SKM-1 treated with dmso at 0.1 percent for 144 hours (cell line): ENCODE results near the gene LYL1.

ENCODE experiments used
- DNase-seq: peaks from one replicate; lab custom pipeline; 2025; ENCODE audit not compliant: unreplicated experiment; lab: John Stamatoyannopoulos, UW

The LYL1 gene

DNA sequence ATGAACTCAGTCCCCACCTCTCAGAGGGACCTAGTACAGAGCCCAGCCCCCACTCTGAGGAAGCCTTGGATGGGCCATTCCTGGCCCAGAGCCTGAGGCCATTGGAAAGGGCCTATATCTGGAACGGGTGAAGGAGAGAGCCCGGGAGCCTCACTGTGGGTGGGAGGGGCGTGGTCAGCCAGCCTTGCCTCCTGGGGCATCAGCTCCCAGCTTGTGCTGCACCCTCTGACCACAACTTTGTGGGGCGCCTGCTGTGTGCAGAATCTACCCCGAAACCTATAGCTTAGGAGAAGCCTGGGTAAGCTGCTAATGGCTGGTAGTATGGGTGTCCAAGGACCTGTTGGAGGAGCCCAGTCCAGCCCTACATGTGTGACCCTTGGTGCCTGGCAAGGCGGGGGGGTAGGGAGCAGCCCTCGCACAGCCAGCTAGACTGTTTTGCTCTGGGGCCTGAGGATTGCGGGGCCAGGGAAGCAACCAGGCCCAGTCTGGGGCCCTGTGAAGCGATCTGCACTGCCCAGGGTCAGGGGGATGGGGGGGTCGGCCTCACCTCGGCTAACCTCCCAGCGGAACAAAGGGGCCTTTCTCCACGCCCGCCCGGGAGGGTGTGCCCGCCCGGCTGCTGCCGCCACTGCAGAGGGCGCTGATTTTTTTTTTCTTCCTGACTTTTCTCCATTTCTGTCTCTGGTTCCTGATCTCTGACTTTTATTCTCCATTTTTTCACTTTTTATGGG lies 42.3 kb downstream of the LYL1 start:
- DNase-seq: no peak

DNA sequence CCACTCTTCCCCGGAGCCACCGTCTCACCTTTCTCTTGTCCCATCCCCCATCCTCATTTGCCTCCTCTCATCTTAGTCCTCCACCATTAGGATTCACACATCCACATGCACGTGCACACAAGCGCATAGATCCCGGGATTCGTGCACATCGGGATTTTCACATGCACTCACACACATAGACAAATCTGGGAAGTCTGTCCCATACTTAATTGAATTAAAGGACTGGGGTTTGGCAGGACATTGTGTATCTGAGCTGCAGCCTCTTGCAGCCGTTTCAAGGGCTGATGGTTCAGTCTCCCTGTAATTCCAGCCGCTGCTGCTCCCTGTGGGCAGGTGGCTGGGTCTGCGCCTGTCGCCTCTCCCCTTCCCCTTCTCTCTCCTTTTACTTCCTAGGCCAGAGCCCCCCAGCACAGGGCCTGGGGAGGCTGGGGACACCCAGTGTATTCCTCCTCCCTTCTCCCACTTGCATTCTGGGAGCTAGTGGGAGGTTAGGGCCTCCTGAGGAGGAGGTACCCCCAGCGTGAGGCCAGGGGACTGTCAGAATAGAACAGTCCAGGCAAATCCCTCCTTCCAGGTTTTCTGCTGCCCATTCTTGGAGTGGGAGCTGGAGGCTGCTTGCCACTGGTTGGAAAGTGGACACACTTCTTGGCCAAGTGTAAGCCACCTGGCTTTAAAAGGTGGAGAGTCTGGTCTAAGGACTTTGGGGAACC lies 43.6 kb downstream of the LYL1 start:
- no peak for DNase-seq

GRCh38 chr19:13057744-13058143 lies 44.9 kb downstream of the LYL1 start:
- no peak for DNase-seq

DNA sequence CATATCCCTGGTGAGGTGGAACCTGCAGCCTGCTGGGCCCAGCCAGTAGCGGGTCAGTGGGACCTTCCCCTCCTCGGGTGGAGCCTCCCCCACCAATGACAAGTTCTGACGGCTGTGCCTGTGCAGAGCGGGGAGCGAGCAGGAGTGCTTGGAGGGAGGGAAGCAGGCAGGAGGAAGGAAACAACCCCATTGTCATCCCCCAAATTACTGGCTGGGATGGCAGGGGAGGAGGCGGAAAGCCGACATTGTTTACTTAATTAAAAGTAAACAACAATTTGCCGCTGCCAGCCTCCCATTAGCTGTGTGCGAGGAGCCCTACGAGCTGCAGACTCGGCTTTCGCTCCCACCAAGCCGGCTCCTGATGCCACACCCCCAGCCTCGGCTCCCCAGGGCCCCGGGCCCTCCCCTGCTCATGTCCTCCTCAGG lies 45.5 kb downstream of the LYL1 start:
- no peak for DNase-seq

DNA sequence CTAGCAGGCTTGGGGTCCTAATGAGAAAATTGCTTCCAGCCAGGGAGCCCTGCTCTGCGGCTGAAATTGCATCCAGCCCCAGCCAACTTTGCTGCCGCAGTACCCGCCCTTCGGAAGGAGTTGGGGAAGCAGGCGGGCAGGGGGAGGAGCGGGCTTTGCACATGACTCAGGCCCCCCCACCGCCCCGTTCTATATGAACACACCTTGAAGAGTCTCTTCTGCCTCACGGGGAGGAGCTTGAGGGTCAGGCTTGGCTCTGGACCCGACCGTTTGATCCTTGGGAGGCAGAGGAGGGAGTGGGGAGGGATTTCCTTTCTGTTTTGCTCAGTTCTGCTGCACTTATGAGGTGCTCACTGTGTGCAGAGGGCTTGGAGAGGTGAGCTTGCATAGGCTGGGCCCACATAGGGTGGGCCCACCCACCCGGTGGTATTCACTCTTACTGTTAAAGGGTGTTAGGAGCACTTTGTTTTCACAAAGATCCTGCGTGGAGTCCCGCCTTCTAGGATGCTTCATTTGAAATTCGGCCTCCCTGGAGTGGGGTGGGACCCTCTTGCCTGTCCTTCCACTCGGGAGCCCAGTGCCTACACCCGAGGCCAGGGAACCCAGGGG lies 46.5 kb downstream of the LYL1 start:
- DNase-seq: no peak

- no peak for DNase-seq
These were observed 47.2 kb downstream of the LYL1 start for GRCh38 chr19:13055213-13056051.

- DNase-seq: no peak
These were observed 47.9 kb downstream of the LYL1 start for GRCh38 chr19:13054626-13055212.

DNA sequence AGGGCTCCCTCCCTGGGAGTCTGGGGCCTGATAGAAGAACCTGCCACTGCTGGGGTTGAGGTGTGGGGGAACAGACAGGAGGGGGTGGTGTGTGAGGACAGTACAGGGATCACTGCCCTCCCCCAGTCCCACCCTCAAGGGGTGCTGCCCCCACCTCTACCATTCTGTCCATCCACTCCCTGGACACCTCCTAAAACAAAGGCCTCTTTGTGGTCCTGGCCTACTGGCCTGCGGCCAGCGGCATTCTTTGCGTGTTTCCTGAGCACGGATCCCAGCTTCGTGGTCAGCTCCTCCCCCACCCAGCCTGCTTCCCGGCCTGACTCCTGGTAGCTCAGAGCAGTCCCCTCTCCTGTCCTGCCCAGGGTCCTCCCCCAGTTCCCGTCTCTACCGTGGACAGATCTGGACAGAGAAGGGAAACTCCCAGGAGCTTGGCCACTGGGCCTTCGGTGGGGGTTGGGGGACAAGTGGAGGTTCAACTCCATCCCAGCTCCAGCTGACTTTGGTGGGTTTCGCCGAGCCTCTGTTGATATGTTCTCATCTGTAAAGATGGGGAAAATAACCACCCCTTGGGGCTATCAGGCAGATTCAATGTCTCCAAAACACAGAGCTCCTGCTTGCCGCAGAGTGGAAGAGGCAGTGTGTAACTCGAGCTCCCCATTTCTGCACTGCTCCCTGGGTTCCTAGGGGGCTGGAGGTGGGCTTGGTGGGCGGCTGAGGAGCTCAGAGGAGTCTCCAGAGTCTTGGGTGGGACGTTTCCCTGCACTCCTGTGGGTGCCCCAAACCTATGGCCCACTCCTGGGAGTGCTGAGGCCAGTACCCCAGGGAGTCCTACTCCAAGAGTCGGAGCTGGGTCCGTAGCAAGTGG lies 48.7 kb downstream of the LYL1 start:
- no peak for DNase-seq

DNA sequence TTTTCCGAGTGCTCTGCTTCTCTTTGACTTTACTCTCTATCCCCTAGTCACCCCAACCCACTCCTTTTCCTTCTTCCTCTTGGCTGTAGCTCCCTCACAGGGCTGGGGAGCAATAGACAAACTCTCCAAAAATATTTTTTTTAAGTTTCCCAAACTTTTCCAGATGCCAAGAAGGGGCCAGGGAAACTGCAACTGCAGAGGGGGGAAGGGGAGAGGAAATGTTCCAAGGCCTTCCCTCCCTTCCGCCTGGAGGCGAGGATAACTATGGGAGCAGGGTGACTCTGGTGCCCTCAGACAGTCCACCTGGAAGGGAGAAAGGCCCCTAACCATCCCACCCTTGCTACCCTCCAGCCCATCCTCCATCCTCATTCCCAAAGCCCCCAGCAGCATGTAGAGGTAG lies 49.4 kb downstream of the LYL1 start:
- no peak for DNase-seq

- DNase-seq: no peak
These were observed 50.0 kb downstream of the LYL1 start for GRCh38 chr19:13052447-13053175.

GRCh38 chr19:13051557-13052165 lies 51.0 kb downstream of the LYL1 start:
- DNase-seq: no peak

DNA sequence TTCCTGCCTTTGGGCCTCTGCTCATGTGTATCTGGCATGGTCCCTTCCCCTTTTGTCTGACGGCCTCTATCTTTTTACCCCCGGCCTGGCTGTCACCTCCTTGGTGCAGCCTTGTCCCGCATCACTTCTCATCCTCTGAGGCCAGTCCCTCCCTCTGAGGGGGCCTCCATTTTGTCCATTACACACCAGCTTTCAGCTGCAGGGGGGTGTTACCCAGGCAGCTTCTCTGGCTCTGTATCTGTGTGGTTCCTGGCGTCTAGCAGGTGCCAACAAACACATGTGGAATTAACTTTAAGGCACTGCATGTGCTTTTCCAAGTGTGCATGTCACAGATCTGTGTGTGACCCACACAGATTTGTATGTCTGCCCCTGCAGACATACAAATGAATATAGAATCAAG lies 52.4 kb downstream of the LYL1 start:
- DNase-seq: no peak
